Measurements from ENCODE around the gene DNAH17.
"Not testable (repeated sequence)": the region's sequence is repeated elsewhere in the genome, so short reads cannot be mapped to it uniquely, and the experiment has no call there.

Gene DNAH17

DNA sequence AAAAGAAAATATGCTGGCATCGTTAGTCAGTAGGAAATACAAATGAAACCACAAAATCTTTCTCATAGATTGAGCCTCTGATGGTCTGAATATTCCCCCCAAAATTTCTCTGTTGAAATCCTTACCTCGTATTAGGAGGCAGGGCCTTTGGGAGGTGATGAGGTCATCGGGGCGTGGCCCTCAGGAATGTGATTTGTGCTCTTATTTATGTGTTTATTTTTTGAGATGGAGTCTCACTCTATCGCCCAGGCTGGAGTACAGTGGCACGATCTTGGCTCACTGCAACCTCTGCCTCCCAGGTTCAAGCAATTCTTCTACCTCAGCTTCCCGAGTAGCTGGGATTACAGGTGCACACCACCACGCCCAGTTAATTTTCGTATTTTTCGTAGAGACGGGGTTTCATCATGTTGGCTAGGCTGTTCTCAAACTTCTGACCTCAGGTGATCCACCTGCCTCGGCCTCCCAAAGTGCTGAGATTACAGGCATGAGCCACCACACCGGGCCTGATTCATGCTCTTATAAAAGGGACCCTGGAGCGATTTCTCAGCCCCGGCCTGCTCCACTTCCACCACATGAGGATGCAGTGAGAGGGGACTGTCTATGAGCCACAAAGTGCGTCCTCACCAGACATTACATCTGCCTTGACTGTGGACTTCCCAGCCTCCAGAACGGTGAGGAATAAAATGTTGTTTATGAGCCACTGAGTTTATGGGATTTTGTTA, 53.1 kb downstream of the DNAH17 start:
- DNase-seq (ENCODE audit: low spot score): no peak

DNA sequence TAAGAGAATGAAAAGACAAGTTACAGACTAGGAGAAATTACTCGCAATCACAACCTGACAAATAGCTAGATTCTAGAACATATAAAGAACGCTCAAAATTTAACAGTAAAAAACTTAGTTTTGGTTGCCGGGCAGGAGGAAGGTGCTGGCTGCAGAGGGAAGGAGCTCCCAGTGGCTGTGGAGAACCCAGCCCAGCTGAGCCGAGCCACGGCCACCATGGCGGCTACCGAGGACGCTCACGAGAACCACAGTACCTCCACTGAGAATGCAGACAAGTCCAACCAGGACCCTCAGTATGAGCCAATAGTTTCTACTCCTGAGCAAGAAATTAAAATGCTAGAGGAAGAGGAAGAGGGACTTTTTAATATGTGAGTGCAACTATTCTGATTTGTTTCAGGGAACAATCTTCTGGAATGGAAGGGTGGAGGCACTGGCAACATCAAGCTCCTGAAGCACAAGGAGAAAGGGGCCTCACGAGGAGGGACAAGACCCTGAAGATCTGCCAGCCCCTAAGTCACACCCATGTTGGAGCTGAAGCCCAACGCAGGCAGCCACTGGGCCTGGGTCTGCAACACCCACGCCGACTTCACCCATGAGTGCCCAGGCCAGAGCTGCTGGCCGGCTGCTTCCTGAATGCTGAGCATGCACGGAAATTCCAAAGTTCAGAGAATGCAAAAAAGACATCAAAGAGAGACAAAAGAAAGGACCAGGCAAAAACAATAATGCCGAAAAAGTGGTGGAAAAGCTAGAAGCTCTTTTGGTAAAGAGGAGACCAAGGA, 55.0 kb downstream of the DNAH17 start:
- no peak for DNase-seq (ENCODE audit: low spot score)

DNA sequence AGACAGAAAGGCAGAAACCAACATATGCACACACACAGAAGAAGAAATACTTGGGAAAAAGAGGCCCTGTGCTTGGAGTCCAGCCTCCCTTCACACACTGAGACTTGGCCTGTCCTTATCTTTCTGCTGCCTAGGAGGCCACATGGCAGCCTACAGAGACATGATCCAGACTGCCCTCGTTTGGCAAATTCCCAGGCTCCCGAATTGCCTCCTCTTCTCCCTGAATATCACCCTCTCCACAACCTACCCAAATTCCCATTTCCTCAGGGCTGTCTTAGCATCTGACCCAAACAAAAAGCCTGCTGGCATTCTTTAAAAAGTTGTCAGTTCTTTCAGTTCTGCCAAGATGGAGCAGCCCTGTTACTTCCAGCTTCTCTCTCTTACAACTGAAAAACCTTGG, 59.8 kb downstream of the DNAH17 start:
- DNase-seq (ENCODE audit: low spot score): no peak

DNA sequence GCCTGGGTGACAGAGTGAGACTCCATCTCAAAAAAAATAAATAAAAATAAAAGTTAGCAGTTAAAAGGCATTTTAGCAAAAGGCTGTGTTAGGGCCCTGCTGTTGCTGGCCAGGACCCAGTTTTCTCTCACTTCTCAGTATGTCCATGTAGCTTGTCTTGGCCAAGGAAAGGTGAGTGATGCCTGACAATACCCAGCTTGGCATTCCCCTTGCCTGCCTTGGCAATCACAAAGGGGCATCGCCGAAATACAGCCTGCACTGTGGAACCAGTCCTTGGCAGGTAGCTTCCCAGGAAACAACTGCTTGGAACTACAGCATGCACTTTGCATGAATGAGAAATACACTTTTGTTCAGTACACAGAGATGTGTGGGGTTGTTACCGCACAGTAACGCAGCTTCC, 61.7 kb downstream of the DNAH17 start:
- DNase-seq (ENCODE audit: low spot score): no peak

DNA sequence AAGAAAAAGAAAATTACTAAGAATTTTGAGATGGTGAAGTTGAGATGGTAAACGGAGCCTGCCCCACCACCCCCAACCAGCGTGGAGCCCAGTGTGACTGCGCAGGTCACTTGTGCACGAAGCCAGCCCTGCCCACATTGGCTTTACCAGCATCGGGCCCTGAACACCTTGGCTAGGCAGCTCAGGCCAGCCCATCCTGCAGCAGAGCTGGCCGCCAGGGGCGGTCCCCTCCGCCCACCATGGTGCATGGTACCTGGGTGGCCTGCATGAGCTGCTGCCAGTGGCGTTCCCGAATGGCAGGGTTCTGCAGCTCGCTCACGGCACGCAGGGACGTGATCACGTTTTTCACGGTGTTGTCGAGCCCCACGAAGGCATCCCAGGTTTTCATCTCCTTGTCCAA, 62.7 kb downstream of the DNAH17 start:
- DNase-seq (ENCODE audit: low spot score): no peak

DNA sequence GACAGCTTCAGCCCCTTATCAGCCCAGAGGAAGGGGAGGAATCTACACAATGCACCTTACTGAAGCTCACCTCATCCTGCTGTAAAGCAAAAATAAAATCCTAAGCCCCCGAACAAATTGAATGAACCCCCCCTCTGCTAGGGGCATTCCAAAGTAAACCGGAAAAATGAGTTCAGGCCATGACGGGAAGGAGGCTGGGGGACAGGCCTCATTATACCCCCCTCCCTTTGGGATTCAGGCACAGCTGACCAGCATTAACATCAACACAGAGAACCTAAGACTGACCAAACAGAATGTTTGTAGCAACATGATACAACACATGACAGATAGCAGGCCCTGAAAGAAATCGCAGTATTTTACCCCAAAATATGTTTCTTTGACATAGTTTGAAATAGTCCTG, 64.2 kb downstream of the DNAH17 start:
- DNase-seq (ENCODE audit: low spot score): no peak

DNA sequence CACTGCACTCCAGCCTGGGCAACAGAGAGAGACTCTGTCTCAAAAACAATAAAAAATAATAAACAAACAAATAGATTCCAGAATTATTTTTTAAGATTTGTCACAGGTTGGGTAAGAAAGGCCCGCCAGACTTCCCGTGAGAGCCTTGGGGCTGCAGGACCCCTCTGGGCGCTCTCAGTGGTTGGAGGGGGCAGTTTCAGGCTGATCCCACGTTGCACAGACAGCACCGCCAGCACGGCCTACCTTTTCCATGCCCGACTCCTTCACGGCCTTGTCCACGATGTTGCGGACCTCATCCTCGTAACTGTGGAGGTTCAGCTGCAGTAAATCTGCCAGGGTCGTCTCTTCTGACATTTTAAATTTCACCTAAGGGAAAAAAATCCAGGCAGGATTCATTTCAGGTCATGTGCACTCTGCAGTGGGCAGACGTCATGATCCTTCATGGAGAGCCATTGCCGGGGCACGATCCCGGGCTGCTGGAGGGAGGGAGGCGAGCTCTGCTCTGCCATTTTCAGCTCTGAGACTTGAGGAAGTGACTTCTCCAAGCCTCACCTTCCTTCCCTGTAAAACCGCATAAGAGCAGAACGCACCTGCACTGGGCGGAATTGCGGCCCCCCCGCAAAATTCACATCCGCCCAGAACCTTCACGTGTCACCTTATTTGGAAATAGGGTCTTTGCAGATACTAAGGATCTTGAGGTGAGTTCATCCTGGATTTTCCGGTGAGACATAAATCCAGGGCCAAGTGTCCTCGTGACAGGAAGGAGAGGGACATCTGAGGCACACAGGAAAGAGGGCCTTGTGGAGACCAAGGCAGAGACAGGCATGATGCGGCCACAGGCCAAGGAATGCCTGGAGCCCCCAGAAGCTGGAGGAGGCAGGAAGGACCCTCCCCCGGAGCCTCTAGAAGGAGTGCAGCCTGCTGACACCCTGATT, 66.8 kb downstream of the DNAH17 start:
- DNase-seq (ENCODE audit: low spot score): no peak

DNA sequence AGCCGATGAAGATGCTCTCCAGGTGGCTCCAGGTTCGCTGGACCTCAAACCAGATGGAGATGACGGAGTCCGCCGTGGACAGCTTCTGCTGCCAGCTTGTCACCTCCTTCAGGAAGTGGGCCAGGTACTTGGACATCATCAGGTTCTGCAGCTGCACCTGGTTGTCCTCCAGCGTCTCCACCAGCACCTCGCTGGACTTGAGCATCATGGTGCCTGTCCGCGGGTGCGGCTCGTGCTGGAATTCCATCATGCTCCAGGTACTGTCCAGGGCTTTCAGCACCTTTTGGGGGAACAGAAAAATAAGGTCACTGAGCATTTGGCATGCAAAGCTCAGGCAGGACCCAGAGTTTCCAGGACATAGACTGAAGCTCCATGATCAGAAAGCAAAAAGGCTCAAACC, 69.7 kb downstream of the DNAH17 start:
- no peak for DNase-seq (ENCODE audit: low spot score)

DNA sequence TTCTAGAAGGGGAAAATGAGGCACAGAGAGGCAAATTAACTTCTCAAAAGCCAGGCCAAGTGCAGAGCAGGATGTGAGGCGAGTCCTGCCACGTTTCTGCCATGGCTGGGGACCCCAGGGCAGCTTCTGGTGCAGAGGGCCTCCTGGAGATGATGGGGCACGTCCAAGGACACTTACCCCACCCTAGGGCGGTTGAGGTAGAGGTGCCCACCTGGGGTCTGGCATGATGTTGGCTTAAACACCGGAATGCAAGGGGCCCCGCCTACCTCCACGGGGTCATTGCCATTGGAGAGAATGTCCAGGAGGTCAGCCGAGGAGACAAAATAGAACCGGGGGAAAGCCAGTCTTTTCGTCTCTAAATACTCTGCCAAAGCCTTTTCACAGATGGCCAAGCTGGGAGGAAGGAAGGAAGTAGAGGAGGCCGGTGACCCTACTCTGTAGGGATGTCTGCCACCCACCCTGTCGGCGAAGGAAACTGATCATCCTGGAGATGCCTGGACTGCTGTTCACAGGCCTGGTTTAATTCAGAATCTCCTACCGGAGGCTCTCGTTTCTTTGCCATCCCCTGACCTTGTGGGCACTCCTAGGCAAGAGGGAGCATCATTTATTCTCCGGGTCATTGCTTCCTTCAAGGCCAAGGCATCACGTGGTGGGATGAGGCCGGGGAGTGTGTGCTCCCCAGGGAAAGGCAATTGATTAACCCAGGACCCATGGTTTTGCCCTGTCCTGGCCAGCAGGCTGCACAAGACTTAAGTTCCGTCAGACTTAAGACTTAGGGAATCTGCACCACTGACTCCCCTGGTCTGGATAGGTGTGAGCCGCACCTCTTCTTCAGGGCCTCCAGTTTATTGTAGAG, 70.5 kb downstream of the DNAH17 start:
- no peak for DNase-seq (ENCODE audit: low spot score)

DNA sequence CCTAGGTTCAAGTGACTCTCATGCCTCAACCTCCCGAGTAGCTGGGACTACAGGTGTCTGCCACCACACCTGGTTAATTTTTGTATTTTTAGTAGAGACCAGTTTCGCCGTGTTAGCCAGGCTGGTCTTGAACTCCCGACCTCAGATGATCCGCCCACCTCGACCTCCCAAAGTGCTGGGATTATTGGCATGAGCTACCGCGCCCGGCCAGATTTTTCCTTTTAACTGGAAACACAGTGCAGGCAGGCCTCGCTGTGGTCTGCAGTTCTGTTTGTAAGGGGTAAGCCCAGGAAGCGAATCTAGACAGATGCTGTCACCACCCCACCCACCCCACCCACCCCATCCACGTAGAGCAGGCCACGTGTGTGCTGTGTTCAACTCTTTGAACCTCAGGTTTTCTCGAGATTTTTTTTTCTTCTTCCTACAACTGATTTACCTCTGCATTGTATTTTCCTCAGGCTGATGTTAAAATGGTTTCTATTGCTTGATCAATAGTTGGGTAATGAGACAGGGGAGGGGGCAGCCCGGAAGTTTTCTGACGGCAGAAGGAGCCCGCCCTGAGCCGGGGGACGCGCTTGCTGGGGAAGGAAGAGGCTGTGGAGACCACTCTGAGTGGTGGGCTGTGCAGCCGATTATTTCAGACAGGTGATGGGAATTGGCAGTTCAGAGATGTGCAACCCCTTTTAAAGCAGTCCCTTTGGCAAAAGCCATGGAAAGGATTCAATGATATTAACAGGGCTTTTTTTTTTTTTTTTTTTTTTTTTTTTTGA, 72.9 kb downstream of the DNAH17 start:
- no peak for DNase-seq (ENCODE audit: low spot score)

DNA sequence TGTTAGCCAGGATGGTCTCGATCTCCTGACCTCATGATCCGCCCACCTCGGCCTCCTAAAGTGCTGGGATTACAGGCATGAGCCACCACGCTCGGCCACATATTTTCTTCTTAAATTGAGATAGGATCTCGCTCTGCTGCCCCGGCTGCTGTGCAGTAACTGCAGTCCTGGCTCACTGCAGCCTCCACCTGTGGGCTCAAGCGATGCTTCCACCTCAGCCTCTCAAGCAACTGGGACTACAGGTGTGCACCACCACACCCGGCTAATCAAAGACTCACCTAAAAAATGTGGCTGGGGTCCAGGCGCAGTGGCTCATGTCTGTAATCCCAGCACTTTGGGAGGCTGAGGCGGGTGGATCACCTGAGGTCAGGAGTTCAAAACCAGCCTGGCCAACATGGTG, 73.8 kb downstream of the DNAH17 start:
- DNase-seq (ENCODE audit: low spot score): not testable (repeated sequence)

DNA sequence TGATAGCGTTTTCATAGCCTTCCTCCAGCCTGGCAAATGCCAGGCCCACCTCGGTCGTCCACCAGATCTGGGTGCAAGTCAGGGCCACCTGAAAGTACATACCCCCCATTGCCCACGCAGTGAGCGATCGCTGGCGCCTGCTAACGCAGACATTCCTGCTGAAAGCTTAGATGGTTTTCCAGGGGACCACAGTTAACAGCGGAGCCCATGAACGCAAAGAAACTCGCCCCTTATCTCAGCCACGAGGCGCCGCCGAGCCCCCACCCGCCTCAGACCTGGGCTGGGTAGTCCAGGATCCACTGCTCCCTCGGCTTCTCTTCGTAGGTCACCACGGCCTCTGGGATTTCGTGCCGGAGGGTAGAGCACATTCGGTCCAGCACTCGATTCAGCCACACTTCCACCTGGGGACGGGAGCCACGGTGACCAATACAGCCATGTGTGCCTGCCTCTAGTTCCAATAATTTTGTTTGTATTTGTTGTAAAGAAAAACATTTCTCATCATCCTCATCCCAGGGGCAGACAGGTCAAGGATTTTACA, 74.5 kb downstream of the DNAH17 start:
- no peak for DNase-seq (ENCODE audit: low spot score)

DNA sequence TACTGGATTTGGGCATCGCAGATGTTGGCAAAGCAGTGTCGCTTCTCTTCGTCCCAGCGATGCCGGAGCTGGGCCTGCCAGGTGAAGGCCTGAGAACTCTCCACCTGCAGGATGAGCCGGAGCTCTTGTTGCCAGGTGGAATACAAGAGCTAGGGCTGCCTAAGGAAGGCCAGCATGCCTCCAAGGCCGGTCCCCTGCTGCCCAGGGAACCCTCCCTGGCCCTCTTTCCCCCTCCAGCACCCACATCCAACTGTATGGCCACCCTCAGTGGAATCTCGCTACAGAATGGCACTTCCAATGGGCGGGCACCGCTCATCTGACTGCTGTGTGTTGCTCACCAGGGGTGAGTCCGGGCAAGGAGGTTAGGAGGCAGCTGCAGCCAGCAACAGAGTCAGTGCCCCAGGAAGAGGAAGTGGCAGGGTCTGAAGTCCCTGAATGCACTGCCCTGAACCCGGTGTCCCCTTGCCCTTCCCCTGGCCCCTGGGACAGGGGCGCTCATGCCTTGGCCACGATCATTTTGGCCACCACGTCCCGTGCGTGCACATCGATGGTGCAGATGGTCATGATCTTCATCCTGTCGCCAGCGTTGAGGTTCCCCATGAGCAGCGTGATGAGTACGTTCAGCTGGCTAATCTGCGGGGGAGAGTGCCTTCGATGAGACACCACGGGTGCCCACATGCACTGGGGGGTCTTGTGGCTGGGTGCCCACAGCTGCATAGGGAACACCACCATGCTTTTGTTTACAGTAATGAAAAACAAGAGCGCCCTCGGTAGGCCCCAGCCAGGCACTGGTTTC, 75.8 kb downstream of the DNAH17 start:
- no peak for DNase-seq (ENCODE audit: low spot score)

DNA sequence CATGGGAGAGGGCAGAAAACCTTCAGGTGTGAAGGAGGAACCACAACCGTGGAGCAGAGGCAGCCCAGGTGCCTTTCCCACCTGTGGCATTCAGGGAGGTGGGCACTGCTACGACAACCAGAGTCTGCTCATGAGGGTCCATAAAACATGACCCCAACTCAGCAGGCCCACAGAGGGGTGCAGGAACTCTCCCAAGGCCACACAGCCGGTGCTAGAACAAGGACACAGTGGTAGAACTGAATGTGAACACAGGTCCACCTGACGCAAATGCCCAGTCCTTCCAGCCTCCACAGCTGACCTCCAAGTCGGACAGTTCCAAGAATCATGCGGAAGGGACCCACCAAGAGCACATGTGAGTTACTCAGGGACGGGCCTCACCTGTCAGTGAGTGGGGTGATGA, 76.4 kb downstream of the DNAH17 start:
- DNase-seq (ENCODE audit: low spot score): no peak

DNA sequence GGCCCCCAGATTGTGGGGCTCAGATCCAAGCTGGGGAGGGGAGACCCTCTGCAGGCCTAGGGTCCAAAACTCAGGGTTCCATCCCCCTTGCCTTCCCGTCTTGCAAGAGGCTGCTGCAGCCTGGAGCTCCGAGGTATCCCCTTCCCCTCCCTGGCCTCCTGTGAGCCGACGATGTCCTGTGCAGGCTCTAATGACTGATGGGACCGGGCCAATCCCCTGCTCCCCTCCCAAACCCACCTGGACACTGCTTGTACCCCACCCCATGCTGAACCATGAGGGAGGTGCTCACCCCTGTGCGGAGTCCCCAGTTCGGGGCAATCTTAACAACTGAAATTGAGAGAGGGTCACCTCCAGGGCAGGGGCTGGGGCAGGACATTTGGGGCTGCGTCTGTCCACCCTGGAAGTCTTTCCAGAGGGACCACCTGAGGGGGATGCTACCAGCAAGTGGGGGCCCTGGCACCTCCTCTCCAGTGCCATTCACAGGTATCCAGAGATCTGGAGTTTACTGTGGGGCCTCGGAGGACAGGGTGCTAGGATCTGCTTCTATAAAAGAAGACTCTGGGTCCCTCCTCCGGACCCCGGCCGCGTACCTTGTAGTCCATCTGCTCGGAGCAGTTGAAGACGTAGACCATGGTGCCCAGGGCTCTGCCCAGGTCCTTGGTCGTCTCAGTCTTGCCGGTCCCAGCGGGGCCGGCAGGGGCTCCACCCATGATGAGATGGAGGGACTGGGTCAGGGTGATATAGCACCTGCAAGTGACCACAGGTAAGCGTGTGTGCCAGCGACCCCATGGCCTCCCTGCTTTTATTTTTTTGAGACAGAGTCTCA, 77.3 kb downstream of the DNAH17 start:
- DNase-seq (ENCODE audit: low spot score): no peak

DNA sequence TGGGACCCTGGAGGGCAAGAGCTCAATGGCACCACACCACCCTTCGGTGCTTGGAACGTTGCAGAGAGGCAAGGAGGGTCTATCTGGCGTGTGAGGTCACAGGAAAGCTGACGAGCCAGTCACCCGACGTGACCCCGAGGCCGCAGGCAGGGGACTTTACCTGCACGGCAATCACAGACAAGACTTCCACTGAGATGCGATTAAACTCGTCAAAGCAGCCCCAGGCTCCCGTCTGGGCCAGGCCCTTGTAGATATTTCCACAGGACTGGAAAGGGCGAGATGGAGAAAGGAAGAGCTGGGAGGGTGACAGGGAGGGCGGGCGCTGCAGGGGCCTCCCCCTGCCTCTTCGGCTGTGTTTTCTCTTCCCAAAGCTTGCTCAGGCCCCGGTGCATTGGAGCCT, 78.3 kb downstream of the DNAH17 start:
- no peak for DNase-seq (ENCODE audit: low spot score)

DNA sequence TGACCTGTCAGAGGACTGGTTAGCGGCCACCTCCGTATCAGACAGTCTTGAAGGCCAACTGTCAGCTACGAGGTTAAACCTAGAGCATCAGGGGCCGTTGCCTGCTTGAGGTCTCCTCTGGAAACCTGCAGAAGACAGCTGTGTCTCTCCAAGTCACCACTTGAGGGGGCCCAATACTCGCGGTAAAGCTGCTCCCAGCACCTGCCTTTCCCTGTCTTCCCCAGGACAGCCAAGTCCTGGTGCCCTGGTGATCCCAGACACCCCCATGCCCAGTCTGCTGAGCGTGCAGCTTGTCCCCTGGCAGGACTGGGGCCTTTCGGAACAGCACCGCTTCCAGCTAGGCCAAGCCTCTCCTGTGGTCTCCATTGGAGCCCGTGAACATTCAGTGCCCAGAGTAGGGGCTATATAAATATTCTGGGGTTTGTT, 80.1 kb downstream of the DNAH17 start:
- peak; percentile 47 for DNase-seq (ENCODE audit: low spot score)

DNA sequence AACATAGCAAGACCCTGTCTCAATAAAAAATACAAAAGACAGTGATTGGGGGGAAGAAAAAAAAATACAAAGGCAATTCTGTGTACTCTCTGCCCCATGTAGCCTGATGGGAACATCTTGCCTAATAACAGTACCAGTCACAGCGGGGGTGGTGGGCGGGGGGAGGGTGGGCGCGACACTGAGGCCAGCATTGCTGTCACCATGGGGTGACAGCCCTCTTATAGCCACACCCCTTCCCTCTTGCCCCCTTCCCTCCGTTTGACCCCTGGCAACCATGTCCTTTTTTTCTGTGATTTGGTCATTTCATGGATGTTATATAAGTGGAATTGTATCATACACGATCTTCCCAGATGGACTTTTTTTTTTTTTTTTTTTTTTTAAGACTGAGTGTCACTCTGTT, 80.9 kb downstream of the DNAH17 start:
- no peak for DNase-seq (ENCODE audit: low spot score)

DNA sequence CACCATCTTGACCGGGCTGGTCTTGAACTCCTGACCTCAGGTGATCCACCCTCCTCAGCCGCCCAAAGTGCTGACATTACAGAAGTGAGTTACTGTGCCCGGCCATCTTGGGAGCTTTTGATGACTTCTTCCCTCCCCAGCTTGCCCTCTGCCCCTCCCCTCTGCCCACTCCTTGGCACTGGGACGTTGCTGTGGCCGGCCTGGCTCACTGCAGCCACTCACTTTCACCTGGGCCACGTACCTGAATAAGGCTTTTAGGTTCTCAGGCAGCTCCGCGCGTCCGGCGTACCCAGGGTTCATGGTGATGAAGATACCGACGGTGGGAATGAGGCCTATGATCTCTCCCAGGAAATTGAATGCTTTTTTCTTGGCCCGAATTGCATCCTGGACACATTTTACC, 81.6 kb downstream of the DNAH17 start:
- DNase-seq (ENCODE audit: low spot score): no peak
